HG03575 (cell line): ENCODE results near the gene TESPA1.
A peak's percentile ranks its signal among the peaks of the same experiment; 100 is the strongest.
"Not testable (repeated sequence)": the region's sequence is repeated elsewhere in the genome, so short reads cannot be mapped to it uniquely, and the experiment has no call there.

Experiments
- ATAC-seq: cut with Tn5 transposase; IDR thresholded peaks from one replicate; pipeline ENCODE4 v1.9.1; 2021; ENCODE audit not compliant: unreplicated experiment, insufficient number of reproducible peaks, low FRiP score; ENCODE audit errors: extremely low read depth

TESPA1 gene

DNA sequence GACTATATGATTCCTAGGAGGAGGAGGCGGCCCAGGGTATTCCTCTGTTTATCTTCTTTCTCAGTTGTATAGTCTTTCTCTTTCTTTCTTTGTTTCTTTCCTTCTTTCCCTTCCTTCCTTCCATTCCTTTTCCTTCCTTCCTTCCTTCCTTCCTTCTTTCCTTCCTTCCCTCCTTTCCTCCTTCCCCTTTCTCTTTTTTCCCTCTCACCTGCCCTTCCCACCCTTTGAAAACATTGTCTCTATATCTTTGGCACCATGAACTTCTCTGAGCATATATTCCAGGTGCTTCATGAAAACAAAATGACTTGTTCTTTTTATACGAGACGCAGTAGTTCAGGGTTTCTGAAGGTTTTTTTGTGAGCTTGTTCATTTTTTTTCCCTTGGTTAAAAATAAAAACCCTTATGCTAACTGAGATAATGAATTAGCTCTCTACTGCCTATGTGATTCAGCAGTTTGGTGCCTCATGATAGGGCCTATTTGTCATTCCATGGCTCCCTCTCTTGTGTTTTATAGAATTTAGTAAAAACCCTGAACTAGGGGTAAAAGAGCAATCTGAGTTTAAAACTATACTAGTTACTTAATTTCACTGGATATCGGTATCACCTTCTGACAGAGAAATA, 3.2 kb upstream of the TESPA1 start:
- ATAC-seq, result no peak

DNA sequence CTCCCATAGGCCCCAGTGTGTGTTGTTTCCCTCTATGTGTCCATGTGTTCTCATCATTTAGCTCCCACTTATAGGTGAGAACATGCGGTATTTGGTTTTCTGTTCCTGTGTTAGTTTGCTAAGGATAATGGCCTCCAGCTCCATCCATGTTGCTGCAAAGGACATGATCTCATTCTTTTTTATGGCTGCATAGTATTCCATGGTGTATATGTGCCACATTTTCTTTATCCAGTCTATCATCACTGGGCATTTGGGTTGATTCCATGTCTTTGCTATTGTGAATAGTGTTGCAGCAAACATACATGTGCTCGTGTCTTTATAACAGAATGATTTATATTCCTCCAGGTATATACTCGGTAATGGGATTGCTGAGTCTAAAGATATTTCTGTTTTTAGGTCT, 2.2 kb upstream of the TESPA1 start:
- ATAC-seq, result not testable (repeated sequence)

DNA sequence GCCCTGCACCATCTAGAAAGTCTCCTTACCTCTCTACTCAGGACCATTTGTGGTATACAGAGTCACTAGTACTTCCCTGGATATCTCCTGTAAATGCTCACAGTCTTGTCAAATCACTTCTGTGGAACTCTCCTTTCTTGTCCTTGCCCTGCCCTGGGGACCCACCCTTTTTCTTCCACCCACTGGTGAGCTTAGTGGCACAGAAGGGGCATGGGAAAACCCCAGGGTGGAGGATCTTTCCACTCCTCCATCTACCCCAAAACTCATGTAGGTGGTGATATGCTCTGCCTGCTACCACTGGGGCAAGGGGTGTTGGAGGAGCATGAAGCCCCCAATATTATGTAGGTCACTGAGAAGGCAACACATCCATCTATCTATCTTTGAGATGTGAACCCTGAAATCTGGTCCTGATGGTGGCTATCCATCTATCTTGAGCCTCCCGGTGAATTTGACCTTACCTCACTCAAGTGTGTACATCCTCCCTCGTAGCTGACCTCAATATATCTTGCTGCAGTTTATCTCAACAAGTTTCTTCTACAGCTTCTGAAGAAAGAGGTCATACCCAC, 943 bp downstream of the TESPA1 start:
- ATAC-seq, result no peak

DNA sequence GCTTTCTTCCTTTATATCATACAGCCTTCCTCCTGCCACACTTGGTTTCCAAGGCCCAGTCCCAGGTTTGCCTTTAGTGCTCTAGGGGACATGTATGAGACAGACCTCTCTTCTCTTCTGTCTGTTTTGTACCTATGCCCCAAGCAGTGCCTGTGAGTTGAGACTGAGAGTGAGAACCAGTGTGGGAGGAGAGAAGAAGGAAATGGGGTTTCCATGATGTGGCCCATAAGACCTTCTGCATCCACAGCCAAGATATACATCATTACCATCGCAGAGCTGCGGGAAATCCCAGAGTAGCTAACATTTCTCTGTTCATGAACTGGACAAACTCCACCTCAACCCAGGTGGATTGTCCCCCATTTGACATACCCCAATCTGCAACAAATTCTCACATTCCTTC, 2.8 kb downstream of the TESPA1 start:
- ATAC-seq, result no peak

DNA sequence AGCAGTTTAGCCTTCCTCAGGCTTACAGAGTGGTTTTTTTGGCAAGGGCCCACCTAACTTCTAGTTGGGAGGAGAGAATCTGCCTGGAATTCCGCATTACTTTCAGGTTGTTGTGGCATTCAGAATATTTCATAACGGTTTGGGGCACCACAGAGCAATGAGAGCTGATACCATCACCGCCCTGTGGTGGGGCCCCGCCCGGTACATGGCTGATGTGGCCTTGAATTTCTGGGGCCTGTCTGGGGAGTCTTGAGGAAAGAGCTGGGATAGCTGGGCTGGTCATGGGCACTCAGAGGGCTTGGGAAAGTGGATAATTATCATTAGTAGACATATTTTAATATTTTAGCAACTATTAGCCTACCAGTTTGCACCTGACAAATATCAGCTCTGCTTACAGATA, 4.2 kb downstream of the TESPA1 start:
- ATAC-seq, result no peak

DNA sequence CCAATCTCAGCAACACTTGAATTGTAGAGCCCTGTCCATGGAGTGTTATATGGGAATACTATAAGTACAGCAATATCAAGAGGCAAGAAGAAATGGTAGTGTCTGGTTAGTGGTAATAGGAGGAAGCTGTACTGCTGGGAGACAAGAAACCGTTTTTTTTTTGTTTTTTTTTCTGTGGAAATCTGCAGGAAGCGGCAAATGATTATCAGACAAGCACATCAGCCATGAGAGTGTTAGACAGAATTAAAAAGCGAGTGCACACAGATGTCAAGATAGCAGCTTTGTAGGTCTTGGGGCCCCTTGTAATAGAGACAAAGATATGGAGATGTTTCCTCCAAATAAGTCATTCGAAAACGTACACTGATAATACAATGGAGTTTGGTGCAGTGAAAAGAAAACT, 6.7 kb downstream of the TESPA1 start:
- no peak for ATAC-seq

DNA sequence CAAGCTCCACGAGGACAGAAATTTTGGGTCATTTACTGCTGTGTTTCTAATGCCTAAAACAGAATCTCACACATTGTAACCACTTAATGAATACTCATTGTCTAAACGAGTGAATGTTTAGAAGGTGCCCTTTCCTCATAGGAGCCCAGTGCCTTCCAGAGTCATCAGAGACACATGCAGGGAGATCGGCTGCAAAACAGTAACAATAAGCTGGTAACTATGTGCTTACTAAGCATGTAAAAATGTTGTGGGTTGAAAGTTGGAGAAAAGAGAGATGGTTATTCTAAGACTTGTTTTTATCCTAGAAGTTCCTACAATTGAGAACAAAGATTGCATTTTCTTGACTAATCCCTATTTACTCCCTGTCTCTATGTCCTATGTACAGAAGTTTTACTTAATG, 7.4 kb downstream of the TESPA1 start:
- ATAC-seq, result no peak

DNA sequence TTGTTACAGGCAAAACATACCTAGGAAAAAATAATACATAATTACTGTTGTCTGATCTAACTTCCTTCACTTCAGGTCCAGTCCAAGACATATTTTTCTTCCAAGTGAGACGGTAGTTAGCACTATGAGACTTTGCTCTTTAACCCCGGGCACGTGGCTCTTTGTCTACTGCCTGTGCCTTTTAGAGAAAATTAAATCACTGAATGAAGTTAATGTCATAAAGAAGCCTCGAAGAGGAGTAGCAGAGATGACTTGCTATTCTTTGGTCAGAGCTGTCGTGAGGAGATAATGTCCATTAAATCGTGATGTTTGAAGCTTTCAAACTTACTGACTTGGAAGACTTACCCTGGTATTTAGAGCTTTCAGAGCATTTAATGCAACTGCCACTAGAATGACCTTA, 8.7 kb downstream of the TESPA1 start:
- ATAC-seq, result no peak

DNA sequence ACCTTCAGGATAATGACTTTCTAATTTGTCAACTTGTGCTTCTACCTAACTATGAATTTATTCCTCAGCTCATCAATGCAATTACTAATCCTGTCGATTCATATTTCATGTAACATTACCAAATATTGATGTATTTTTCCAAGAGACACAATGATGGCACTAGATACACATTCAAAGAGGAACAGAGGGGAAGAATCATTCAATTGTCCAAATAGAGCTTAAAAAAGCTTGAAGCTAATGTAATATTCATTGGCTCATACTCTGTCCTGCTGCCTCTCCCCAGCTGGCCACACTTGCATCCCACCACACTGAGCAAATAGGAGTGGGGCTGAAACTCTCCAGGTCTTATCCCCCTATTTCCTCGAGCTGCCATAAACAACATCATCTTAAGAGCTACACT, 9.3 kb downstream of the TESPA1 start:
- ATAC-seq, result no peak

DNA sequence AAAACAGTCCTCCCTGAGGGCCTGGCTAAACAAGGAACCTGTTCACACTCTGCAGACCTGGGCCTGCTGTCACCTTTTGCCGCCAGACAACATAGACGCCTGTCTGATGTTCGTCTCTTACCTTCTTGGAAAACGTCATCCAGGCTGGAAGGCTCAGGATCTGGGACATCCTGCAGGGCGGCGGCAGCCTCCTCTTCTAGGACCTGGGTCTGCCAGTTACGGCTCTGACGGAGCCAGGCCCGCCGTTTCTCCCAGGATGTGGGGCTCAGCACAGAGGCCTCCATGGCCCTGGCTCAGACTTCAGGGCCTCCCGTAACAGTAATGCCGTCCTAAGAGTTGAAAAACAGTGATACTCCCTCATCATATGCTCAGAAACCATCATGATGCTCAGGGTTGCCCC, 10.3 kb downstream of the TESPA1 start:
- ATAC-seq, result no peak

DNA sequence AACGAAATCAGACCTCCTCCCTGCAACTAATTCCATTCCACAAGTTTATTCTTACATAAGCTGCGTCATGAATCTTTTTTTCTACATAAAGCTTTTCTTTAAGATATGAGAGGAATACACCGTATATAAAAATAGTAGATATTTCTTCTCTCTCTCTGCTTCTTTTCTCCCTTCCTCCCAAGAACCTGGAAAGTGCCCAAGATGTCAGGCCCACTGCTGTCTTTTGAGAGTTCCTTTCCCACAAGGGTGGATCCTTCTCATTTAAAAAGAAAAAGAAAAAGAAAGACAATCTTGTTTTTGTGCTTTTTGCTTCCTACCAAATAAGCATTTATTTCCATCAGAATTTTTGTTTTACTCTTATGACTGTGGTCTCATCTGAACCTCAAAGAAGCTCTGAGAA, 11.0 kb downstream of the TESPA1 start:
- ATAC-seq, result no peak

DNA sequence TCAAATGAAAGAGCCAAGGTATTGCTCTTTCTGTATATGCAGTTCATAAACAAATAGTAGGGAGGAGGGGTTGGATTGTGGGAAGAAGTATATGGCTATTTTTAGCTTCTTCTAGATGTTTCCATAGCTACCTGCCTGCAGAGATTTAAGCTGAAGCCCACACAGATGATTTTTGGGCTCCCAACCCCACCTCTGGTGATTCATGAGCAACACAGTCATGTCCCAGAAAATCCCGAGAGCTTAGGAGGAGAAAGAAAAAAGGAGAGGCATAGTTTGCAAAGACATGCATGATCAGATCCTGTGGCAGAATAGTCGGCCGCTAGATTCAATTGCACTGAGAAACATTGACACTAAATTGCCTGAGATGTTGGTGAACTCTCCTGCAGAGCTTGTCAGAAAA, 13.8 kb downstream of the TESPA1 start:
- ATAC-seq, result no peak

DNA sequence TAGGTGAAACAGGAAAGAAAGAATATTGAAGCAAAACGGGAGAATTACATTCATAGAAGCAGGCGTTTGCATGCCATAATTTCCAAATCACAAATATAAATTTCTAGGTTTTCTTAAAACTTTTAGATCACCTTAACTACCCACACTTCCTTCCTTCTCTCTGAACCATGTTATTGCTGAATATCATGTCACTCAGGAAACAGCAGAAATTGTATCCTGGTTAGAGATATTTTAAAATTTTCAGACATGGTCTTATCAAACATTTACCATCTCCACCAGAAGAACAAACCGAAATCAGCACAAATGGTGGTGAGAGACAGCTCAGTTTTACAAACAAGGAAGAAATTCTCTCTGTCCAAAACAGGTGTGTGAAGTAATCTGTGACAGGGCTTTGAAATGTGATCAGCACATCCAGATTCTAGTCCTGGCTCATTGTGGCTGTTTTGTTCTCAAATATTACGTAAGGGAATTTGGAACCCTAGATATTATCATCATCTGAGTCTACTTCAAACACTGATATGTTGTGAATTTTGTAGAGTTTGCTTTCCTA, 16.3 kb downstream of the TESPA1 start:
- no peak for ATAC-seq

DNA sequence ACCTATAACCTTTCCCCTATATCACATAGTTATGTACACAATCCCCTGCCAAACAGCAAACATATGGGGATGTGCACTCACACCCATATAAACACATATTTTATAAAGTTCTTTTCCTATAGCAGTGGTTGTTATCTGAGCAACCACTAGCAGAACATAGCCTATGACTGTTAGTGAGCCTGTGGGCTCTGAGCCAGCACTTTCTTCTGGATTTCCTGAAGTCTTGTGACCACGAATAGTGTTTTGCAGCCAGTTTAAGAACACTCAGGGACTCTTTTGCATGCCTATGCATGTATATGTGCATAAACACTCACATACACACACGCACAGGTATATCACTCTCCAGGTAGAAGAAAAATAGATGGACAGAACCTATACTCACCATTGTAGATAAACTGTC, 17.1 kb downstream of the TESPA1 start:
- ATAC-seq, result no peak

DNA sequence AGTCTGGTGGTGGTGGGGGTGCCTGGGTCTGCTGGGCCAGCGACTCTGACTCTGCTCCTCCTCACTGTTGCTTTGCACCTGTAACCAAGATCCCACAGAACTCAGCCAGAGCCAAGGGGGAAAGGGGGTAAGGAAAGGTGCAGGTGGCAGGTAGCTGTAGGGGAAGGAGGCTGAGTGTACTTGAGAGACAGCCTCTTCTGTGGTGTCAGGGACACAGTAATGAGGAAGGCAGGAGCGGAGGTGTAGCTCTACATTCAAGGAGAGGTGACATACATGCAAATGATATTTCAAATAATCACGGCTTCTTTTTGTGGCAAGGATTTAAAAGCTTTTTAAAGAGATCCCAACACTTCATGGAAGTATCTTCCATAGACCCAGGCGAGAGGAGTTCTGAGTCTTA, 23.4 kb downstream of the TESPA1 start:
- no peak for ATAC-seq

DNA sequence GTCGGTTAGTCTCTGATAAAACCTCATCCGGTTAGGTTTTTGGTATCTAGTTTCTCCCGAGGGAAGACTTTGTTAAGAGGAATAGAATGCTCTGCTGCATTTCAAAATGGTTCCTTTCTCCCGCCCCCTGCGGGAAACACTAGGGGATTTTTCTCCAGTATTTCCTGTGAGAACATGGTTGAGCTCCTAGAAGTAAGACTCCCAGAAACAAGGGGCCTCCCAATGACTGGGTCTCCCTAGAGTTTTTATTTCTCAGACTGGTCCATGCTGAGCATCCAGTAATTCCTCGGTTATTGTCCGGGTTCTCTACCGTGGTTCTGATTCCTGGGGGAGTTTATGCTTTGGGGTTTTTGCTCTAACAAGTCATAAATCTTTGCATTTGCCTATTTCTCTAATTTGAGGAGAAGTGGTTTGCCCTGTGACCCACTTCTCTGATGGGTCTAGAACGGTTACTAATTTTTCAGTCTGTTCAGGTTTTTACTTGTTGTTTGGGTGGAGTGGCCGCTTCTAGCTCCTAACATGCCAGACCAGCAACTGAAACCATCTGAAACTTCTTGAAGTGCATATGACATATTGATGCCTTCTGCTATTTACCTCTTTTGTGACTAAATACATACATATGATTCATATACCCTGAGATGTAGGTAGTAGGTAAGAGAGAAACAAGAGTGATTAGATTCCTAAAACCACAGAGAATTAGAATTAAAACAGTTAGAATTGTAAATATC, 25.1 kb downstream of the TESPA1 start:
- ATAC-seq, result peak; percentile 46

DNA sequence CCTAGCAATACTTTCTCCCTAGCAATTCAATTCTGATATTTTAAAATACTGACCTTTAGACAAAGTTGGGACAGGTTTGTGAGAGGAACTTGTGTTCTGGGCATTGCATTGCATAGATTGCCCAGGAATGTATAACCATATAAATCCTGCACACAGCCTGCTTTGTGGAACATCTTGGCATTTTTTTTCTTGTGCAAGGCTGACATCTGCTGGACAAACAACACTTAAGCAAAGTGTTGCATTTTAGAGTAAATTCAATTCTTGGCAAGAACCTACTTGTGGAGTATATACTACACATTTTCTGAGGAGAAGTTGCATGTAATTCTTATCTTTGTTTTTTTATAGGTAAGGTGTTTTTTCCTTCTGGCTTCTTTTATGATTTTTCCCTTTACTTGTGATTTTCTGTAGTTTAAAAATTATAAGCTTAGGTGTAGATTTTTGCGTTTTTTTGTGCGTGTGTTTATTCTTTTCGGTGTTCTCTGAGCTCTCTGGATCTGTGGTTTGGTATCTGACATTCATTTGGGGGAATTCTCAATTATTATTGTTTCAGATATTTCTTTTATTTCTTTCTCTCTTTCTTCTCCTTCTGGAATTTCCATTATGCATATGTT, 26.4 kb downstream of the TESPA1 start:
- no peak for ATAC-seq

DNA sequence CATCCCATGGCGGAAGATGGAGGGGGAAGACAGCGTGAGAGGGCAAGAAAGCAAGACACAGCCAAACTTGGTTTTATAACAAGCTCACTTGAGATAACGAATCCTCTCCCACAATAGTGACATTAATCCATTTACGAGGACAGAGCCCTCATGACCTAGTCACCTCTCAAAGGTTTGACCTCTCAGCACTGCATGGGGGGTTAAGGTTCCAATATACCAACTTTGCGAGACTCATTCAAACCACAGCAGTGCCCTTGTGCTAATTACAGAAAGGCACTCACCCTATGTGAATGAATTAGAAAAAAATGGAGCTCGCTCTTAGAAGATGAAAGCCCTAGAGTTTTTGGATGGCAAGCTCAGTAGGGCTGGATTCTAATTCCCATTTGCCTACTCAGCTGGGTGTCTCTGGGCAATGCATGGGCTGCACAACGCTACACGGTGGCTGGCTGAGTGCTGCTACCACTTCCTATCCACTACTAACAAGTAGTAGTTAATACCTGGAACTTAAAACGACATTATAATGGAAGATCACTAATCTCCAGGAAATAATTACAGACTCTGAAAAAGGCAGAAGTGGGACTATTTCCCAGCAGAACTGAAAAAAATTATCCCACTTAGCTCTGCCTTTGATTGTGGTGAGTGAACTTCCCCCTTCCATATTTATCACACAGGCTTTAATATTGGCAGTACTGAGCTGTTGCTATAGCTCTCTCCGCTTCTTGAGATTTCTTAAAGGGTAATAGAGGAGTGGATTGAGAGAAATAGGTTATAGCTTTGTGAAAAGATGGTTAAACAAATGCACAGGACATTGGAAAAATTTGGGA, 27.5 kb downstream of the TESPA1 start:
- ATAC-seq, result no peak

DNA sequence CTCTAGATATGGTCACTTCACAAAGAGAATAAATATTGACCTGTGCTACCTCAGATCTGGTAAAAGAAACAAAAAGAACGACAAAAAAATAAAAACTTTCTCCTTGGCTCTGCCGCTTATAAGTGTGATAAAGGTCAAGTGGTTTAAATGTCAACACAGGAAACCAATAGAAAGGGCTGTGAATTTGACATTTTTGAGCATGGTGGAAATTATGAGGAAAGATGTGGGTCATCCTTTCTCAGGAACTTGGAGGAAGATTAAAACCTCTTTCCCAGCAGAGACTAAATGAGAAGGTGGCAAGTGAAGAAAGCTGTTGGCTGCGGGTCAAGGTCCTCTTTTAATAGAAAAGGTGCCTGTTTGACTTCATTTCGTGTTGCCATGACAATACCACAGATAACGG, 28.2 kb downstream of the TESPA1 start:
- ATAC-seq, result no peak
